ENCODE data around the gene ARHGAP21.

ARHGAP21 gene

DNA sequence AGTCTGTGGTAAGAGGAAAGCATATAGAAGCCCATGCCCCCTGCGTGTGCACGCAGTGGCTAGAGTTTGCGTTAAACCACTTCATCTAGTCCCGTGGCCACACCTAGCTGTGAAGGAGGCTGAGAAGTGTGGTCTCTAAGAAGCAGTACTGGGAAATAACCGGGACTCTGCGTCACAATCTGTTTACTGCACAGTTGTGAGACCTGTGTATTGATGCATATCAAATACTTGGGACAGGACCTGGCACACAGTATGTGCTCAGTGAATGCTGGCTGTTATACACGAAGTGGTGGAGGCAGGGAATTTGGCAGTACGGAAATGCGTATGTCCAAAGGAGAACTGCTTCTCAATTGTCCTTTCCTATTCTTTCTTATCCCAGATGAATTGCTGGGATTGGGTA, 149.5 kb downstream of the ARHGAP21 start:
- Histone ChIP-seq H3K4me2 (no peak overlapping the region), H3K4me3 (no peak overlapping the region), H3K27me3 (no peaks in the 10 kb centered on the region), H3K36me3 (no peaks in the 10 kb centered on the region), H3K9me3 (no peaks in the 10 kb centered on the region), H3K4me1 (no peaks in the 10 kb centered on the region), H3K27ac (no peak overlapping the region), H3K9ac (no peak overlapping the region), H4K20me1 (no peaks in the 10 kb centered on the region)
- TF ChIP-seq Cebpa-rat (IDR thresholded peaks at IDR 0.05) = no peak

DNA sequence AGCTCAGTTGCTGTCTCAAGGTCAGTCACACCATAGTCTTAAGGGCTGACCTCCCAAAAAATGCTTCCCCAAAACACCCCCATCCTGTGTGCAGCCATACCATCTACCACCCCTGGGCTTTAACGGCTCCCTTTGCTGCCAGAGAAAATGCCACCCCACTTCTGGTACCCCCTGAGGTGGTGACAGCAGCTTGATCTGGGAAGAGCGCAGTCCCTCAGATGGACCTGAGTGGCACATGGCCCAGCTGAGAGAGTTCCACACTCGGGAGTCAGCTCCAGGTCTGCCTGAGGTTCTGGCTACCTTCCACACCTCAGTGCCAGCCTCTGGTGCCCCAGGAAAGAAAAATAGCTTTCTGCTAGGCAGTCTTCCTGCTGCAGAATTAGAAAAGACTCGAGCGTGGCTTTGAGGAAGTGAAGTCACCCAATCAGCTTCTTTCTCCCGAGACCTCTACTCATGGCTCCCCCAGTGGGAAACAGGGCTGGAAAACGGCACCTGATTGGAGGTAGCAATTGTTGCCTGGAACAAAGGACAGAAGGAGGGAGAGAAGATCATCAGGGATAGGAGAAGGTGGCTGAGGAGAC, 151.7 kb downstream of the ARHGAP21 start:
- Histone ChIP-seq H3K4me3 (no peak overlapping the region), H3K9ac (no peak overlapping the region), H3K4me2 (no peak overlapping the region), H3K36me3 (no peaks in the 10 kb centered on the region), H4K20me1 (no peaks in the 10 kb centered on the region), H3K27me3 (no peaks in the 10 kb centered on the region), H3K9me3 (no peaks in the 10 kb centered on the region), H3K4me1 (no peaks in the 10 kb centered on the region), H3K27ac (no peak overlapping the region)
- TF ChIP-seq Cebpa-rat (IDR thresholded peaks at IDR 0.05) = no peak

DNA sequence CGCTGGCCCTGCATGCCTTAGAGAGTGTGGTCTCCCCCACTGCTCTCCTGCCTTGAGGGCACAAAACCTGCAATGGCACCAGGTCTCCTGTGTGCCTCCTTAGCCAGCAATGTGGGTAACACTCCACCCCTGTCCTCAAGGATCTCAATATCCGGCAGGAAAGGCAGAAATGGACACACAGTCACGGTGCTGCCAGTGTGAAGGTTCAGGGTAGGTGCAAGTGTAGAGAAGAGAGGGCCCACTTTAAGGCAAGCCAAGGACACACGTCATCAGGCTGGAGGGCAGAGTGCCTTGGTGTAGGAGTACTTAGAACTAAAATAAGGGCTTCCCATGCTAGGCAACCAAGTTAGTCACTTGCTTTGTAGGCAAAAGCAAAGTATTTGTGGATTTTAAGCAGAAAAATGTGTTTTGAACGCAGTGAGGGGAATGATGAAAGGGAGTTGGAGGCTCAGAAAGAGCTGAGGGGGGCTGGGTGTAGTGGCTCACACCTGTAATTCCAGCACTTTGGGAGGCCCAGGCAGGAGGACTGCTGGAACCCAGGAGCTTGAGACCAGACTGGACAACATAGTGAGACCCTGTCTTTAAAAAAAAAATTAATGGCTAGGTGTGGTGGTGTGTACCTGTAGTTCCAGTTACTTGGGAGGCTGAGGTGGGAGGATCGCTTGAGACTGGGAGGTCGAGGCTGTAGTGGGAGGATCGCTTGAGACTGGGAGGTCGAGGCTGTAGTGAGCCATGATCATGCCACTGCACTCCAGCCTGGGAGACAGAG, 152.8 kb downstream of the ARHGAP21 start:
- Histone ChIP-seq H3K27me3 (no peaks in the 10 kb centered on the region), H4K20me1 (no peaks in the 10 kb centered on the region), H3K4me3 (no peak overlapping the region), H3K36me3 (no peaks in the 10 kb centered on the region), H3K4me1 (no peaks in the 10 kb centered on the region), H3K4me2 (no peak overlapping the region), H3K9ac (no peak overlapping the region), H3K27ac (no peak overlapping the region), H3K9me3 (no peaks in the 10 kb centered on the region)
- TF ChIP-seq Cebpa-rat (IDR thresholded peaks at IDR 0.05) = no peak

DNA sequence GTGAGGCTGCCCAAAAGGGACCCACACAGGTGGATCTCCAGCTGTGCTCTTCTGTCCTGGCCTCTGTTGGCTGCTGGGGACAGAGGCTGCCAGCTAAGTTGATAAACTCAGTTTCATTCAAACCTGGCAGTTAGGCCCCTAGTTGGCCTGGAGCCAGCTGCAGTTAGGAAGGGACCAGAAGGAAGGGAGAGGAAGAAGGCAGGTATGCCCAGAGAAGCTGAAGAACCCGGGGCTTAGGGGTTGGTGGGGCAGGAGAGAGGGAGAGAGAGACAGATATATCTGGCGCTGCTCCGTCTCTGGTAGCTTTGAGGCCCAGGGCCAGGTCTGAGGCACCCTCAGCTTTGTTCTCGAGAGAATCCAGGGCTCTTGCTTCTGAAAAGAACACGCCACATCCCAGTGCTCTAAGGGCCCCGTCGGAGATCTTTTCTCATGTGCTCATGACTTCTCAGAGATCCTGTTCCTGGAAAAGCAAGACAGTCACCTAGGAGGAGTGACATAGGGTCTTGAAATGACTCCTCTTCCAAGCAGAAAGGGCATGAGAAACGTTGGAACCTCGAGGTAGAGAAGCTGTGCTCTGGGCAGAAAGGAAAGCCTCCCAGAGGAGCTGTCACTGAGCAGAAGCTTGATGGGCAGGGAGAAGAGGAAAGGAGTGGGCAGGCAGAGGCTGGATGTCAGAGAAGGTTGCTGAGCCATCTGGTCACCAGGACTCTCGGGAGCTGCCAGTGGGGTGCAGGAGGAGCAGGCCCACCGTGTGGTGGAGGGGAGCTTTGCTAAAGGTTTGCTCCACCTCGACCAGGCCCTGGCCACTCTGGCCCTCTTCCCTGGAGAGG, 153.6 kb downstream of the ARHGAP21 start:
- Histone ChIP-seq H4K20me1 (no peaks in the 10 kb centered on the region), H3K4me2 (no peak overlapping the region), H3K27ac (no peak overlapping the region), H3K9ac (no peak overlapping the region), H3K4me3 (no peak overlapping the region), H3K4me1 (no peaks in the 10 kb centered on the region), H3K9me3 (no peaks in the 10 kb centered on the region), H3K36me3 (no peaks in the 10 kb centered on the region), H3K27me3 (no peaks in the 10 kb centered on the region)
- no peak for TF ChIP-seq Cebpa-rat (IDR thresholded peaks at IDR 0.05)

DNA sequence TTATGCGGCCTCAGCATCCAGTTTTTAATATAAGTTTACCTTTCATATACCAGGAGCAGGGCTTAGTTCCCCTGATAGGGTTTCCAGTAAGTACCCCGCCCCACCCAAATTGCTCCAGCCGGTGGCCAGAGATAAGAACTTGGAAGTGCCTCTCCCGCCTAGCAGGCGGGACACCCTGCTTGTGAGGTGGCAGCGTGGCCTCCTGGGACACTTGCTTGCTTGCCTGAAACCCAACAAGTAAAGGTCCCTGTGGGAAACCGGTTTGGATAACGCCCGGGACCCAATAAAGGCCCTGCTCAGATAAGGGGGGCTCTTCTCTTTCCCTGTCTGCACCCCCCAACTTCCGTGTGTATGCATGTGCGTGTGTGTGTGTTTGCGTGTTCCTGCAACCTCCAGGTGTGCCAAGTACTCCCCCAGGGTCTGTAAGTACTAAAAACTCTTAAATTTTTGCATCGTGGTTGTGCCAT, 154.3 kb downstream of the ARHGAP21 start:
- TF ChIP-seq Cebpa-rat (IDR thresholded peaks at IDR 0.05) = no peak
- no peak overlapping the region for H3K4me2 ChIP-seq
- H3K9ac ChIP-seq = no peak overlapping the region
- no peaks in the 10 kb centered on the region for H3K4me1 ChIP-seq
- H4K20me1 ChIP-seq = no peaks in the 10 kb centered on the region
- H3K36me3 ChIP-seq = no peaks in the 10 kb centered on the region
- H3K9me3 ChIP-seq = no peaks in the 10 kb centered on the region
- no peak overlapping the region for H3K4me3 ChIP-seq
- no peak overlapping the region for H3K27ac ChIP-seq
- H3K27me3 ChIP-seq = no peaks in the 10 kb centered on the region

DNA sequence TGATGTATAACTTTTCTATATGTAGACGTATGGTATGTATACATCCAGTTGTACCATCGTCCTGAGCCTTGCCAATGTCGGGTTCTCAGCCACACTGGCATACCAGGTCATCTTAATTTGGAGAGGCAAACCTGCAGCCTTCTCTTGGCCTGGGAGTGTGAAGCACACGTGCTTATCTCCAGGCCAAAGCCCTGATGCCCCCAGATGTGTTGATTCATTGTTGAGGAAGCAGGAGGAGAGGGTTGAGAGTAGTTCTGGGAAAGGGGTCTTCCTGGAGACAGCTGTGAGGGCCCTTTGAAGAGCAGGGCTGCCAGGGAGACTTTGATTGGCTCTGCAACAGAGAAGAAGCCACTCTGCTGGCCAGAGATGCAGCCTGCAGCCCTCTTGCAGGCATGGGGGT, 155.6 kb downstream of the ARHGAP21 start:
- Histone ChIP-seq H3K27me3 (no peaks in the 10 kb centered on the region), H3K4me2 (no peak overlapping the region), H3K4me3 (no peak overlapping the region), H3K36me3 (no peaks in the 10 kb centered on the region), H3K9ac (no peak overlapping the region), H3K4me1 (no peaks in the 10 kb centered on the region), H4K20me1 (no peaks in the 10 kb centered on the region), H3K27ac (no peak overlapping the region), H3K9me3 (no peaks in the 10 kb centered on the region)
- TF ChIP-seq Cebpa-rat (IDR thresholded peaks at IDR 0.05) = no peak

DNA sequence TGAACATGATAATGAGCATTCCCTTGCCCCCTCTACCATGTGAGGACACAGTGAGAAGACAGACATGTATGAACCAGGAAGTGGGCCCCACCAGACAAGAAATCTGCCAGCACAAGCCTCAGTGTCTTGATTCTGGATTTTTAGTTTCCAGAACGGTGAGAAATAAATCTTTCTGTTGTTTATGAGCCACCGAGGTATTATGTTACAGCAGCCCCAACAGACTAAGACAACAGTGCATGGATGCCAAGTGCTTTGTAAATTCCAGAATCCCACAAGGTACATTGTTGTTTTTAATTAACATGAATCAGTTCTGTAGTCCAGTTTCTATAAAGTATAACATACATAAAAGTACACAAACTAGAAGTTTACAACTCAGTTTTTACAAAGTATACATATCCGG, 162.2 kb downstream of the ARHGAP21 start:
- no peaks in the 10 kb centered on the region for H4K20me1 ChIP-seq

DNA sequence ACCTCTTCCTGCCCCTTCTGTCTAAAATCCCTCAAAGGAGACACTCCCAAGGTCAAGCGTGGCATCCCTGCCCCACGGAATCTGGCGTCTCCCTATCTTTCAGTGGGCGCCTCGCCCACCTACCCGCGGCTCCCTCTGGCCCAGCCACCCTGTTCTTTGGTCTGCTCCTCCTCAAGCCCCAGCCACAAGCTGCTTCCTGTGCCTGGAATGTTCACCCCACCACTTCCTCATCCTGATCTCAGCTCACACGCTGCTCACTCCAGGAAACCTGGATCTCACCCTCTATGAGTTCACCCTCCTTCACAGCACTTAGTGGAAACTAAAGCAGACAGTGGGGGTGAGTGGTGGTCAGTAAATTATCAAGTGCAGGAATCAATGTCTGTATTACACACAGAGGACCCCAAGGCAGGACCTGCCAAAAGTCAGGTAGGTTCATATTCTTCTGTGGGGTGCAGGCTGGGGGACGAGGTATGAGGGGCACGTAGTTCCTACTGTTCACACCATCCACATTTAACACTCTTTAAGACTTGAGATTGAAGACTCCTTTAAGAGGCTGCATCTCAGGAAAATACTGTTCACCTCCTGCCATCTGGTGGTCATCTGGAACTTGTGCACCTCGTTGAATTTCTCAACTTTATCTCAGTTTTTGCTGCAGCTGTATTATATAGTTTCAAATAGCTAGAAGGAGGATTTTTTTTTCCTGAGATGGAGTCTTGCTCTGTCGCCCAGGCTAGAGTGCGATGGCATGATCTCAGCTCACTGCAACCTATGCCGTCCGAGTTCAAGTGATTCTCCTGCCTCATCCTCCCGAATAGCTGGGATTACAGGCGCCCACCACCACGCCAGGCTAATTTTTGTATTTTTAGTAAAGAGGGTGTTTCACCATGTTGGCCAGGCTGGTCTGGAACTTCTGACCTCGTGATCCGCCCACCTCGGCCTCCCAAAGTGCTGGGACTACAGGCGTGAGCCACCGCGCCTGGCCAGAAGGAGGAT, 166.6 kb downstream of the ARHGAP21 start:
- Histone ChIP-seq H3K9ac (no peak overlapping the region; the same call in 1 of the 2 replicates), H3K4me1 (peaks cover 12% of the 10 kb centered on the region), H3K4me3 (no peak overlapping the region), H4K20me1 (no peaks in the 10 kb centered on the region), H3K4me2 (peak overlapping the region; percentile 32; the same call in 1 of the 2 replicates), H3K27me3 (no peaks in the 10 kb centered on the region), H3K9me3 (no peaks in the 10 kb centered on the region), H3K27ac (no peak overlapping the region), H3K36me3 (no peaks in the 10 kb centered on the region)
- TF ChIP-seq Cebpa-rat (IDR thresholded peaks at IDR 0.05) = no peak

More for the DNA sequence above, 162.2 kb downstream of the ARHGAP21 start:
- Histone ChIP-seq H3K9me3 (no peaks in the 10 kb centered on the region), H3K9ac (no peak overlapping the region), H3K4me2 (no peak overlapping the region), H3K27ac (no peak overlapping the region), H3K36me3 (no peaks in the 10 kb centered on the region), H3K4me3 (no peak overlapping the region), H3K4me1 (peaks cover 6% of the 10 kb centered on the region), H3K27me3 (no peaks in the 10 kb centered on the region)
- TF ChIP-seq Cebpa-rat (IDR thresholded peaks at IDR 0.05) = no peak

DNA sequence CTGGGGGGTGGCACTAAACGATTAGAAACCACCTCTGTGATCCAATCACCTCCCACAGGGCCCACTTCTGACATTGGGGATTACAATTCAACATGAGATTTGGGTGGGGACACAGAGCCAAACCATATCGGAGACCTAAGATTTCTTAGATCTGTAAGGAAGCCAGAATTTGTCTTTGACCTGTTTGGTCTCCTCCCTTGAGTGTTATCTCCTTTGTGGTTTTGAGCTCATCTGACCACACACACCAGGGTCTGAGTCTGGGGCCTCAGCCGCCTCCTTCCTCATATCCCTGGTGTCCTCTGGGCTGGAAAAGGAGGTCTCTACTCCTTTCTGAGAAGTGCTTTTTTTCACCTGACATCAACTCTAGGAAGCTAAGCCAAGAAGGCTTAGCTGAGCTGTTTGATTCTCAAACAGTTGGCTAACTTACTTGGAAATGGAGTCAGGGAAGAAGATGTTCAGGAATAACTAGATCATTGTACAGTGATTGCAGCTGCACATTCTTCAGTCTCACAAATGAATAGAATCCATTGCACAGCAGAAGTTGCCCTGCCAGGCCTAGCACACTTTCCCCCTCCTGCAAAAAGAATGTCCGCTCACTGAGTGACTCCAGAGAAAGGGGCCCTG, 167.4 kb downstream of the ARHGAP21 start:
- no peak for TF ChIP-seq Cebpa-rat (IDR thresholded peaks at IDR 0.05)
- H3K9ac ChIP-seq = no peak overlapping the region; the same call in 1 of the 2 replicates
- H3K4me2 ChIP-seq = peak overlapping the region; percentile 32
- peaks cover 12% of the 10 kb centered on the region for H3K4me1 ChIP-seq
- H3K27me3 ChIP-seq = no peaks in the 10 kb centered on the region
- no peak overlapping the region for H3K27ac ChIP-seq
- H3K9me3 ChIP-seq = no peaks in the 10 kb centered on the region
- no peaks in the 10 kb centered on the region for H4K20me1 ChIP-seq
- H3K36me3 ChIP-seq = no peaks in the 10 kb centered on the region
- H3K4me3 ChIP-seq = no peak overlapping the region

All from BLaER1 (cell line).